MG63 (cell line): Measurements from ENCODE around the gene TIGD3. TPM values are rescaled to one million over a fixed set of nuclear protein-coding genes. Genes with fewer than 3 reads are reported as not detected.

Experiments used
- DNase-seq: peaks from one replicate; pipeline ENCODE4 v3.0.0-alpha.2; 2020
- H3K27me3 ChIP-seq: fragments of 250-450 bp; sonication (Bioruptor Pico); 2 replicates; pipeline ENCODE4 v1.5.1; 2020; ENCODE audit warnings: mild to moderate bottlenecking, moderate library complexity
- H3K36me3 ChIP-seq: fragments of 250-450 bp; sonication (Bioruptor Pico); 2 replicates; pipeline ENCODE4 v1.5.1; 2020; ENCODE audit warnings: mild to moderate bottlenecking, moderate library complexity
- H3K4me3 ChIP-seq: fragments of 250-450 bp; sonication (Bioruptor Pico); 2 replicates; pipeline ENCODE4 v1.5.1; 2020; ENCODE audit warnings: mild to moderate bottlenecking, moderate library complexity
- H3K9me3 ChIP-seq: fragments of 250-450 bp; sonication (Bioruptor Pico); 2 replicates; pipeline ENCODE4 v1.5.1; 2020; ENCODE audit warnings: mild to moderate bottlenecking, moderate library complexity
- total RNA-seq: library from RNA; depleted of rRNA; stranded (reverse); fragments of >200 nt; shearing (Covaris generic); gene quantifications from 2 replicates; pipeline ENCODE4 v1.2.3, GENCODE V29; 2014; ENCODE audit warnings: low replicate concordance

TIGD3 gene
- total RNA-seq, 1 experiment from 2014 or later = 0.36 TPM

DNA sequence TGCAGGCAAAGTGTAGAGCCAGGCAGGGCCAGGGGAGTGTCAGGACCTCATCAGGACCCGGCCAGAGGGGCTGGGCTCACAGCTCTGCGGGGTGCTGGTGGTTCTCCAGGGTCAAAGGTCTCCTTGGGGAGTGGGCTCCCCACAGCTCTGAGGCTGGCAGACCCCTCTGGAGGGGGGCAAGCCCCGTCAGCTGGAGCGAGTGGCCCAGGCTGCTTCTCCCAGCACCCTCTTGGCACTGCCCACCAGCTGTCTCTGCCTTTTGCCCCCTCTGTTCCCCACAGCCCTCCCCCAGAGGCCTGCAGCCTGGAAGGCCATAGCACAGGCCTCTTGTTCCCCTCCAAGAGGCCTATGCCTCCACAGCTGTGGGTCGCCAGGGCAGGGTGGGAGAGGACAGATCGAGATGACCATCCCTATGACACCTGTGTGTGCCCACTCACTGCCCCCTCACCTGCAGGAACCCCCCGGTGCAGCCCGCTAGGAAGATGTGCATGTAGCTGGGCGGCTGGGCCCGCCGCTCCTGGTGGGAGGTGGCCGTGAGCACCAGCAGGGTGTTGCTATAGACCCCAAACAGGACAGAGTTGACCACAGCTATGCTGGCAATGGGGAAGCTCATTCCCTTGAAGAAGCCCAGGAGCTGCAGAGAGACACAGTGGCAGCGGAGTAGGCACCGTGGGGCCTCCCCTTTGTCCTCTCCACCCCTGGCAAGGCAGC is 24.5 kb downstream of the TIGD3 start:
- H3K4me3 ChIP-seq = no peak overlapping the region
- H3K9me3 ChIP-seq = no peaks in the 10 kb centered on the region
- no peak for DNase-seq
- no peaks in the 10 kb centered on the region for H3K27me3 ChIP-seq
- H3K36me3 ChIP-seq = no peaks in the 10 kb centered on the region

GRCh38 chr11:65379698-65380459 is 25.3 kb downstream of the TIGD3 start:
- Histone ChIP-seq H3K36me3 (no peaks in the 10 kb centered on the region), H3K9me3 (no peaks in the 10 kb centered on the region), H3K4me3 (no peak overlapping the region), H3K27me3 (no peaks in the 10 kb centered on the region)
- no peak for DNase-seq

DNA sequence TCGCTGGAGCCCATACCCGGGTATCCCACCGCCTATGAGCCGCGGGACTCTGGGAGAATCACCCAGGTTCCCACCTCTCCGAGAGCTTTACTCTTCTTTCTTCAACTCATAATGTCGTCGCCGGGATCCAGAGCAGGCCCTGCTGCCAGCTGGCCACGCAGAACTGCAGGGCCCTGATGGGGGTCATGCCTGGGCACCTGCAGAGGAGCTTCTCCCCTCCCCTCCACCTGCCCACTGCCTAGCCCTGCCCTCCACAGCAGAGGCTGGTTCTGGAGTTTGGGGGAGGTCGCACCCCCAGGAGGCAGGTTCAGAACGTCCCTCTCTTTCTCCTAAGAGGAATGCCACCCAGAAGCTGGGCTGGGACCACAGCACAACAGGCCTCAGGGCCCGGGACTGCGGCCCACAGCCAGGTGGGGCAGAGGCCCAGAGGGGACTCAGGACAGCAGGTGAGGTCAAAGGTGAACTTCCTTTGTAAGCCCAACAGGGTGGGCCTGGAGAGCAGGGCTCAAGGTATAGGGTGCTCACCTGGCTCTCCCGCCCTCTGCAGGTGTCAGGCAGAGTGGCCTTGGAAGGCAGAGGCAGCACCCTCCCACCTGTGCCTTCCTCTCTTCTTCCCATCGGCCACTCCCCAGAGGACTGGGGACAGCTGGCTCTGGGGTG is 26.0 kb downstream of the TIGD3 start:
- H3K36me3 ChIP-seq = no peaks in the 10 kb centered on the region
- DNase-seq = no peak
- no peak overlapping the region for H3K4me3 ChIP-seq
- H3K9me3 ChIP-seq = no peaks in the 10 kb centered on the region
- H3K27me3 ChIP-seq = no peaks in the 10 kb centered on the region

- Histone ChIP-seq H3K4me3 (peak overlapping the region; percentile 30), H3K27me3 (no peaks in the 10 kb centered on the region), H3K36me3 (no peaks in the 10 kb centered on the region), H3K9me3 (no peaks in the 10 kb centered on the region)
- DNase-seq = no peak
Observed at GRCh38 chr11:65381716-65382032, 27.1 kb downstream of the TIGD3 start.

- H3K27me3 ChIP-seq = no peaks in the 10 kb centered on the region
- peak within 1 kb of the TSS; percentile 30 for H3K4me3 ChIP-seq
- peak; percentile 99 for DNase-seq
- 0 out of 2 replicates have a peak, but pooled peaks cover under 1% of the 10 kb centered on the region for H3K36me3 ChIP-seq
- H3K9me3 ChIP-seq = no peaks in the 10 kb centered on the region
Observed at GRCh38 chr11:65382033-65382803, 27.7 kb downstream of the TIGD3 start, which contains the start of gene SLC25A45. Gene SLC25A45 (minus strand): TSS chr11:65382646. CDS start chr11:65381951, 695 bp downstream.

DNA sequence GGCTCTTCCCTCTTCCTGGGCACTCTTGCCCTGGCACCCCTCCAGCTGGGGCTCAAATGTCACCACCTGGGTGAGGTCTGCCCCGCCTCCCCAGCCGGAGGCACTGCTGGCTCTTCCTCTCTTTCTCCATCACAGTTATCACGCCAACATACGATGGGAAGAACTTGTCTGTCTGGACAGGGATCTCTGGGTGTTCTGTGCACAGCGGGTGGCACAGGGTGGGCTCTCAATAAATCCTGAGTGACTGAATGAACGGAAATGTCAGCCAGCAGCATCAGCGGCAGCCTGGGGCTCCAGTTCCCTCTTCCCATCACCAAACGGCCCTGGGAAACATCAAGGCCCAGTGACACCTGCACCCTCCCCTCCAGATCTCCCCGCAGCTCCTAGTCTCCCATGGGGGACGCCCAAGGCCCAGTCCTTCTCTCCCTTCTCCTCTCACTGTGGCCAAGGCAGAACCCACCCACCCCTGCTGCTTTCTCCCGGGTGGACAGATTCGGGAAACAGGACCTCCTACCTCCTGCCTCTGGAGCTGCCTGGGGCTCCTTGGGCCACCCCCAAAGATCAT is 28.3 kb downstream of the TIGD3 start:
- no peak for DNase-seq
- Histone ChIP-seq H3K27me3 (no peaks in the 10 kb centered on the region), H3K36me3 (0 out of 2 replicates have a peak, but pooled peaks cover 3% of the 10 kb centered on the region), H3K9me3 (no peaks in the 10 kb centered on the region), H3K4me3 (peak overlapping the region; percentile 17)

- DNase-seq = no peak
- no peaks in the 10 kb centered on the region for H3K9me3 ChIP-seq
- peaks cover 10% of the 10 kb centered on the region for H3K36me3 ChIP-seq
- H3K4me3 ChIP-seq = no peak overlapping the region
- H3K27me3 ChIP-seq = no peaks in the 10 kb centered on the region
Observed at GRCh38 chr11:65383778-65384177, 29.2 kb downstream of the TIGD3 start.

DNA sequence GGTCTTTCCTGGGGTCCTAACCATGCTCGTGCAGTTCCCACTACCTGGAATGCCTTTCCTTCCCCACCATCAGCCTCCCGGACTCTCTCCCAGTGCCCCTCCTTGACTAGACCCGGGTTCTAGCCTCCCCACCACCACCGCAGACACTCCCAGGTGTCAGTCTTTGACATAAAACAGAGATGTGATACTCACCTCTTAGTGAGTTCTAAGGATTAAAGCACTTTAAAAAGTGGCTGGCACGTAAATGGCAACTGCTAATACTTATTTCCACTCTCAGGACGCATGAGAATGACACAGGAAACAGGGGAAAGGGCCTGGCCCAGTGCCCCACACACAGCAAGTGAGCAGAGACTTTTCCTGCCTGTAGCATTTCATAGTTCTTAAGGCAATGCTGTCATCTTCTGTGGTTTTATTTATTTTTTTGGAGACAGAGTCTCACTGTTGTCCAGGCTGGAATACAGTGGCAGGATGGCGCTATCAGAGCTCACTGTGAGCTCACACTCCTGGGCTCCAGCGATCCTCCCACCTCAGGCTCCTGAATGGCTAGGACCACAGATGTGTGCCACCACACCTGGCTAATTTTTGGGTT is 29.8 kb downstream of the TIGD3 start:
- DNase-seq = peak; percentile 82
- Histone ChIP-seq H3K4me3 (no peak overlapping the region), H3K27me3 (no peaks in the 10 kb centered on the region), H3K36me3 (peaks cover 13% of the 10 kb centered on the region), H3K9me3 (no peaks in the 10 kb centered on the region)

DNA sequence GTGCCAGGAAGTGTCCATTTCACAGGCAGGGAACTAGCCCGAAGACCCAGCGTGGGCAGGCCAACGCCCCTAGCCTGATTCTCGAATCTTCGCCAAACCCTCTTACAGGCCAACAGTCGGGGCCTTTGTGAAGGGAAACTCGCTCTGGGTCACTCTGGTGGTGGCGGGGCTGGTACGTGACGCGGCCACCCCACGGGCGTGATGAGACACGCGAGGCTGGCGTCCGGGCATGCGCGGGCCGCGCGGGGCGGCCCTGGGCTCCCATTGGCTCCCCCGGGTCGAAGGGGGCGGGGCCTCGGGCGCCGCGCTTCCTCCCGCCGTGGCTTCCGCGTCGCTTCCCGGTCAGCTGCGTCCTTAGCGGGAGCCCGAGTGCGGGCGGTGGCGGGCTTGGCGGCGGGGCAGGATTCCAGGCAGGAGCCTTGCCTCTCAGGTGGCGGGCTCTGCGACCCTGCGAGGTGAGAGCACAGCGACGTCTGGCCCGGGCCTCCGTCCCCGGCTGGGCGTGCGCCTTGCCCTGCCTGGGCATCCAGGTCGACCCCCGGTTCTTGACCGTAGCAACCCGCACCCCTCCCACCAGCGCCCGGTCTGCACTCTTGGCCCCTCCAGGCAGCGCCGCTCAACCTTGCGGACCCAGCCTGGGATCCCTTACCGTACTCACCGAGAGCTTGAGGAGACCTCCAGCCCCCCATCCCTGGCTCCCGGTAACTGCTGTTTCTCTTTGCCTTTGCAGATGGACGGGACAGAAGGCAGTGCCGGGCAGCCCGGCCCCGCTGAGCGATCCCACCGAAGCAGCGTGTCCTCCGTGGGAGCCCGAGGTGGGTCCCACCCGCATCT is 32.0 kb downstream of the TIGD3 start, which contains the start of gene FRMD8:
FRMD8 (plus strand) TSS at position 331 of the 834 bp plus-strand sequence; CDS start at position 731, 400 bp downstream.
- H3K36me3 ChIP-seq = peaks cover 19% of the 10 kb centered on the region

DNA sequence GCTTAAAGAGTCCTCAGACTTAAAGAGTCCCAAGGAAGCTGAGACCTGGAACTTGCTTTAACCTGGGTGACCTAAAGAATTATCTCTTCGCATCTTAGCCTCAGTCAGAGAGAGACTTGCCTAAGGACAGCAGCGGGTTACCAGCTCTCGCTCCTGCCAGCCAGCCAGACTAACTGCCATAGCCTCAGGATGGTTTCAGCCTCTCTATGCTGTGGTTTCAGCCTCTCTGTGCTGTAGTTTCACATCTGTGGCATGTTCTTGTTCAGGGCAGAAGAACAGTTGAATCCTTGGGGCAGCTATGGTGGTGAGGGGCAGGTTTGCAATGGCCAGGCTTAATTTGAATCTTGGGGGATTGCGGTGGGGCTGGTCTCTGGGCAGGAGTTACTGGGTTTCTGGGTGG is 34.2 kb downstream of the TIGD3 start:
- H3K4me3 ChIP-seq = no peak overlapping the region
- H3K27me3 ChIP-seq = no peaks in the 10 kb centered on the region
- H3K36me3 ChIP-seq = peaks cover 30% of the 10 kb centered on the region
- no peak for DNase-seq
- no peaks in the 10 kb centered on the region for H3K9me3 ChIP-seq

More for the DNA sequence above, 32.0 kb downstream of the TIGD3 start, which contains the start of gene FRMD8:
- peak; percentile 84 for DNase-seq
- Histone ChIP-seq H3K4me3 (peak within 1 kb of the TSS; percentile 89), H3K9me3 (no peaks in the 10 kb centered on the region), H3K27me3 (no peaks in the 10 kb centered on the region)

DNA sequence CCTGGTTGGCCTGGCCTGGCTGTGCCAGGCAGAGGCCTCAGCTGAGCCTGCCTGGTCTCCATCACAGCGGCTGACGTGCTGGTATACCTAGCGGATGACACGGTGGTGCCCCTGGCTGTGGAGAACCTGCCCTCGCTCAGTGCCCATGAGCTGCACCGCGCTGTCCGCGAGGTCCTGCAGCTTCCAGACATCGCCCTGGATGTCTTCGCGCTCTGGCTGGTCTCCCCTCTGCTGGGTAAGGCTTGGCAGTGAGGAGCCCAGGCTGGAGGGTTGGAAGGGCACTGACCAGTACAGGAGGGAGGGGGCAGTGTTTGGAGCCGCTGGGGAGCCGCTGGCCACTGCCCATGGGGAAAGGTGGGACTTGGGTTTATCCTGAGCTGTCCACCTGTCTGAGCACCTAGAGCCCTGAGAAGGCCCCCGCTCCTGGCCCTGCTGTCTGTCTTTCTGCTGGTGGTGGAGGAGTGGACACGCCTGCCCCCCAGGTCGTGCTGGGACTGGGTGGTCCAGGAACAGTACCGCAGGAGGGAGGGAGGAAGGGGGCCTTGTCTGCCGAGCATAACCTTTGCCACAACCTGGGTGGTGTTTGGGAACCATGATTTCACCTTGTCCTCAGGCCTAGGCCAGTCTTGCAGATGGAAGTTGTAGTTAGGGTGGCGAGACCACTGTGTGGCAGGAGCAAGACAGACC is 34.9 kb downstream of the TIGD3 start:
- Histone ChIP-seq H3K4me3 (no peak overlapping the region), H3K27me3 (no peaks in the 10 kb centered on the region), H3K36me3 (peaks cover 33% of the 10 kb centered on the region), H3K9me3 (no peaks in the 10 kb centered on the region)
- no peak for DNase-seq

DNA sequence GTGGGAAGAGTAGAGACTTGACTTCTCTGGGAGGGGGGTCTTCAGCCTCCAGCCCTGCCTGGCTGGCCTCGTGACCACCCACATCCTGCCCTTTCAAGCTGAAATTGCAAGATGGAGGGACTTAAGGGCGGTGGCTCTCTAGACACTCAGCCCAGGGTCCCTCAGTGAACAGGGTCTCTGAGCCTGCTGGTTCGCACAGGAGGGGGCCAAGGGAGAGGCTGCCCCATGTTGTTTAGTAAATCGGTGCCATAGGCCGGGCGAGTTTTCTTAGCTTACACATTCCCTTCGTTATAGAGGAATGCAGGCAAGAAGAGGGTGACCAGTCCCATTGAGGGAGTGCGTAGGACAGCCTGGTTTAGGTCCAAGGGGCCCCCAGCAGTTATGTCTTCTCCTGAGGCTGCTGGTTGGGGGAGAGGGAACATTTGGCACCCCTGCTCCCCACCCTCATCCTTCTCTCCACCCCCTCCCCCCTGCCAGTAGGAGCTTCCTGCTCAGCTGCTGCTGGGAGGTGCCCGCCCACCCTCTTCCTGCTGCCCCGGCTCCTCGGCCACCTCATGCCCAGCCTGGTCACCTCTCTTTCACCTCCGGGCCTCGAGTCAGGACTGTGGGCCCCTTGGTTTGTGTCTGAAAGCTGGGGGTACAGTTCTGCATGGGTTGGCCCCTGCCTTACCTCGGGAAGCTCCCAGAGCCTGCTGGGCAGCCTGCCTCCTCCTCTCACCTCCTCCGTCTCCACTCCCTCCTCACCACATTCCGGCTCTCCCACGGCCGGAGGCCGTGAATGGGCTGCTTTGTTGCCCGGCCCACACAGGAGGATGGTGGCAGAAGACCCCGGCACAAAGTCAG is 35.8 kb downstream of the TIGD3 start:
- Histone ChIP-seq H3K9me3 (no peaks in the 10 kb centered on the region), H3K4me3 (no peak overlapping the region), H3K36me3 (peaks cover 36% of the 10 kb centered on the region), H3K27me3 (no peaks in the 10 kb centered on the region)
- DNase-seq = no peak

DNA sequence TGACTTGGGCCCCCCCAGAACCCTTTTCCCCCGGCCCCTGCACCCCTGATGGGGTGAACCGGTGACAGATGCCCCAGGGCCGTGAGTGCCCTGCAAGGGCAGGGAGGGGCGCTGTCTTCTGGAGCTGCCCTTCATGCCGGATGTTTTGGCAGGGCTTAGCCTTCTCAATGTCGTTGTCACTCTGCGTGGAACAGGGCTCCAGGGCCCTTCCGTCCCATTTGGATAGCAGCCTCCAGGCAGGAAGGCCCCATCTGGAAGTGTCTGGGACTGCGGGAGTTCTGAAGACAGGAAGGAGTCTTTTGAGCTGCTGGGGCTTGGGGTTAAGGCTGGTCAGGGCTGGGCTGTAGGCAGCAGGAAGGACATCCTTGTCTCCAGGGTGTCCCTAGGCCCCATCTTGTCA is 36.4 kb downstream of the TIGD3 start:
- Histone ChIP-seq H3K36me3 (peaks cover 36% of the 10 kb centered on the region), H3K4me3 (no peak overlapping the region), H3K27me3 (no peaks in the 10 kb centered on the region), H3K9me3 (no peaks in the 10 kb centered on the region)
- no peak for DNase-seq
